Middle frontal gyrus (tissue), 1 donor: ENCODE data around the gene LCN9.

Experiments used
- DNase-seq: peaks from one replicate; pipeline ENCODE4 v3.0.0-alpha.2; 2015; ENCODE audit warnings: low spot score; ENCODE audit errors: extremely low spot score

The LCN9 gene

GRCh38 chr9:135696446-135696845 lies 33.3 kb downstream of the LCN9 start:
- no peak for DNase-seq

- DNase-seq = no peak
These were observed 34.1 kb downstream of the LCN9 start for GRCh38 chr9:135697226-135697625.

- no peak for DNase-seq
These were observed 35.1 kb downstream of the LCN9 start for GRCh38 chr9:135698236-135698635.

- no peak for DNase-seq
These were observed 35.7 kb downstream of the LCN9 start for GRCh38 chr9:135698767-135699166.

GRCh38 chr9:135699440-135699839 lies 36.3 kb downstream of the LCN9 start, which contains the start of gene SOHLH1:
Gene SOHLH1, minus strand, starts transcription at chr9:135699481. Its CDS starts 14 bp downstream, at chr9:135699467.
- no peak for DNase-seq

- no peak for DNase-seq
These were observed 37.4 kb downstream of the LCN9 start for GRCh38 chr9:135700525-135700924.

GRCh38 chr9:135701067-135701958 lies 38.2 kb downstream of the LCN9 start:
- DNase-seq = no peak

- DNase-seq = no peak
These were observed 39.0 kb downstream of the LCN9 start, which contains the start of gene KCNT1 for GRCh38 chr9:135701959-135702721. Gene KCNT1, plus strand, starts transcription at chr9:135702185. Its CDS starts 74 bp downstream, at chr9:135702259.

- no peak for DNase-seq
These were observed 40.6 kb downstream of the LCN9 start for GRCh38 chr9:135703726-135704125.

- DNase-seq = no peak
These were observed 41.4 kb downstream of the LCN9 start for GRCh38 chr9:135704483-135704882.

GRCh38 chr9:135705376-135705775 lies 42.3 kb downstream of the LCN9 start:
- no peak for DNase-seq

GRCh38 chr9:135706288-135706687 lies 43.2 kb downstream of the LCN9 start:
- no peak for DNase-seq

- peak; percentile 33 for DNase-seq
These were observed 44.4 kb downstream of the LCN9 start for GRCh38 chr9:135707252-135708138.

GRCh38 chr9:135708164-135708563 lies 45.1 kb downstream of the LCN9 start:
- DNase-seq = no peak

- DNase-seq = no peak
These were observed 48.3 kb downstream of the LCN9 start for GRCh38 chr9:135711391-135711790.

- DNase-seq = no peak
These were observed 48.8 kb downstream of the LCN9 start for GRCh38 chr9:135711881-135712280.

GRCh38 chr9:135712613-135713295 lies 49.6 kb downstream of the LCN9 start:
- DNase-seq = no peak

GRCh38 chr9:135714242-135715055 lies 51.3 kb downstream of the LCN9 start:
- DNase-seq = no peak

- no peak for DNase-seq
These were observed 52.0 kb downstream of the LCN9 start for GRCh38 chr9:135715056-135715595.
